HG03159 (cell line): Measurements from ENCODE around the gene DCDC2.
A peak's percentile ranks its signal among the peaks of the same experiment; 100 is the strongest.
"Not testable (repeated sequence)": the region's sequence is repeated elsewhere in the genome, so short reads cannot be mapped to it uniquely, and the experiment has no call there.

Experiments used
- ATAC-seq: cut with Tn5 transposase; IDR thresholded peaks from one replicate; pipeline ENCODE4 v1.9.1; 2021; ENCODE audit warnings: mild to moderate bottlenecking, moderate library complexity; ENCODE audit not compliant: unreplicated experiment

Gene DCDC2

GRCh38 chr6:24381476-24382219 lies 23.8 kb upstream of the DCDC2 start:
- ATAC-seq, result no peak

GRCh38 chr6:24378473-24379097 lies 20.7 kb upstream of the DCDC2 start:
- ATAC-seq, result no peak

- no peak for ATAC-seq
Observed at GRCh38 chr6:24376871-24377270, 19.0 kb upstream of the DCDC2 start.

- ATAC-seq, result no peak
Observed at GRCh38 chr6:24374612-24375011, 16.8 kb upstream of the DCDC2 start.

GRCh38 chr6:24365103-24365633 lies 7.3 kb upstream of the DCDC2 start:
- not testable (repeated sequence) for ATAC-seq

GRCh38 chr6:24362363-24362762 lies 4.5 kb upstream of the DCDC2 start:
- ATAC-seq, result not testable (repeated sequence)

- peak; percentile 82 for ATAC-seq
Observed at GRCh38 chr6:24359640-24360454, 2.0 kb upstream of the DCDC2 start.

- no peak for ATAC-seq
Observed at GRCh38 chr6:24358219-24358821, 461 bp upstream of the DCDC2 start.

- no peak for ATAC-seq
Observed at GRCh38 chr6:24356310-24356973, 1.4 kb downstream of the DCDC2 start.

GRCh38 chr6:24355393-24355792 lies 2.5 kb downstream of the DCDC2 start:
- ATAC-seq, result no peak

GRCh38 chr6:24353861-24354260 lies 4.0 kb downstream of the DCDC2 start:
- no peak for ATAC-seq

- no peak for ATAC-seq
Observed at GRCh38 chr6:24352434-24352833, 5.4 kb downstream of the DCDC2 start.

GRCh38 chr6:24344976-24345375 lies 12.9 kb downstream of the DCDC2 start:
- no peak for ATAC-seq

- ATAC-seq, result no peak
Observed at GRCh38 chr6:24340998-24341938, 16.6 kb downstream of the DCDC2 start.

GRCh38 chr6:24339932-24340331 lies 17.9 kb downstream of the DCDC2 start:
- no peak for ATAC-seq

- no peak for ATAC-seq
Observed at GRCh38 chr6:24334285-24334684, 23.6 kb downstream of the DCDC2 start.

- ATAC-seq, result no peak
Observed at GRCh38 chr6:24332317-24332716, 25.5 kb downstream of the DCDC2 start.

- no peak for ATAC-seq
Observed at GRCh38 chr6:24330137-24330732, 27.6 kb downstream of the DCDC2 start.

GRCh38 chr6:24329451-24329850 lies 28.4 kb downstream of the DCDC2 start:
- ATAC-seq, result no peak
